GM10266 (cell line): ENCODE data around the gene EMCN.

Source experiments
- DNase-seq: peaks from one replicate; pipeline ENCODE4 v3.0.0; 2012; ENCODE audit errors: extremely low spot score
- TF ChIP-seq, protein P1 (sequence below): IDR thresholded peaks from 2 replicates; pipeline ENCODE4 v1.5.1; 2012; ENCODE audit warnings: mild to moderate bottlenecking, low read depth; ENCODE audit not compliant: control insufficient read depth, insufficient read depth; ENCODE audit errors: missing control alignments

Gene EMCN

GRCh38 chr4:100493756-100494155 lies 24.1 kb downstream of the EMCN start:
- no peak for DNase-seq
- TF ChIP-seq, protein P1, sequence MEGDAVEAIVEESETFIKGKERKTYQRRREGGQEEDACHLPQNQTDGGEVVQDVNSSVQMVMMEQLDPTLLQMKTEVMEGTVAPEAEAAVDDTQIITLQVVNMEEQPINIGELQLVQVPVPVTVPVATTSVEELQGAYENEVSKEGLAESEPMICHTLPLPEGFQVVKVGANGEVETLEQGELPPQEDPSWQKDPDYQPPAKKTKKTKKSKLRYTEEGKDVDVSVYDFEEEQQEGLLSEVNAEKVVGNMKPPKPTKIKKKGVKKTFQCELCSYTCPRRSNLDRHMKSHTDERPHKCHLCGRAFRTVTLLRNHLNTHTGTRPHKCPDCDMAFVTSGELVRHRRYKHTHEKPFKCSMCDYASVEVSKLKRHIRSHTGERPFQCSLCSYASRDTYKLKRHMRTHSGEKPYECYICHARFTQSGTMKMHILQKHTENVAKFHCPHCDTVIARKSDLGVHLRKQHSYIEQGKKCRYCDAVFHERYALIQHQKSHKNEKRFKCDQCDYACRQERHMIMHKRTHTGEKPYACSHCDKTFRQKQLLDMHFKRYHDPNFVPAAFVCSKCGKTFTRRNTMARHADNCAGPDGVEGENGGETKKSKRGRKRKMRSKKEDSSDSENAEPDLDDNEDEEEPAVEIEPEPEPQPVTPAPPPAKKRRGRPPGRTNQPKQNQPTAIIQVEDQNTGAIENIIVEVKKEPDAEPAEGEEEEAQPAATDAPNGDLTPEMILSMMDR, result no peak

DNA sequence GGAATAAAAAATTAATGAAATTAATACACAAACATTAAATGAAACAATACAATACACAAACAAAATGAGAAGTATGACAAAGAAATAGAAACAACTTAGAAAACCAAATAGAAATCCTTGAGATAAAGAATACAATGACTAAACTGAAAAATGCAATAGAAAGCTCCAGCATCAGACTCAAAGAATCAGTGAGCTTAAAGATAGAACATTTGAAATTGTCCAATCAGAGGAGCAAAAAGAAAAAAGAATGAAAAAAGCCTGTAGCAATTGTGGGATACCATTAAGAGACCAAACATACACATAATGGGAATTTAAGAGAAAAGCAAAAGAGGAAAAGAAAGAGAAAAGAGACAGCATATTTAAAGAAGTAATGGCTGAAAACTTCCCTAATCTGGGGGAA lies 25.7 kb downstream of the EMCN start:
- no peak for DNase-seq
- TF ChIP-seq, protein P1, result no peak

DNA sequence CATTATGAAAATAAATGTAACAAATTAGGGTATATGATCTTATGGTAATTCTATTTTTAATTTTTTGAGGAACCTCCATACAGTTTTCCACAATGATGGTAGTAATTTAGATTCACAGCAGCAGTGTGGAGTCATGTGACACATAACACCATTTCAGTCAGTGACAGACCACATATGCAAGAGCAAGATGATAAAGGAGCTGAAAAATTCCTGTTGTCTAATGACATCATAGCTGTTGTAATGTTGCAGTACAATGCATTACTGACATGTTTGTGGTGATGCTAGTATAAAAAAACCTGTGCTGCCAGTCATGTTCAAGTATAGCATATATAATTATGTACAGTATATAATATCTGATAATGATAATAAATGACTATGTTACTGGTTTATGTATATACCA lies 28.5 kb downstream of the EMCN start:
- TF ChIP-seq, protein P1, result no peak

DNA sequence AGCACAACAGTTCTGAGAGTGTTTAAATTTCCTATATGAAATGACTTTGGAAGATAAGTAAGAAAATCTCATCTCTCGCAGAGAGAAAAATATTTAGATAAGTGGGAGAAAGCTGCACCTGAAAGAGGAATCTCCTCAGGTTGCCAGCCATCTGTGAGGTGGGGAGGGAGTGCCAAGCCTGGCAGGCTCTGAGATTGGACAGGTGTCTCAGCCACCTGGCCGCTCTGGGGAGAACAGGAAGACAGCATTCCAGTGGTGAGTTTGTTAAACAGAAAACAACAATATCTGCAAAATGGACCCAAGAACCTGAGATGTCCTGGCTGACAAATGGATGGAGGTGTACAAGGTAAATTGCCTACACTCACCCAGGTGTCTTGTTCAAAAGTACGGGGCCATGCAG lies 31.3 kb downstream of the EMCN start:
- TF ChIP-seq, protein P1, result no peak
- no peak for DNase-seq

More for the DNA sequence above, 28.5 kb downstream of the EMCN start:
- DNase-seq, result no peak

DNA sequence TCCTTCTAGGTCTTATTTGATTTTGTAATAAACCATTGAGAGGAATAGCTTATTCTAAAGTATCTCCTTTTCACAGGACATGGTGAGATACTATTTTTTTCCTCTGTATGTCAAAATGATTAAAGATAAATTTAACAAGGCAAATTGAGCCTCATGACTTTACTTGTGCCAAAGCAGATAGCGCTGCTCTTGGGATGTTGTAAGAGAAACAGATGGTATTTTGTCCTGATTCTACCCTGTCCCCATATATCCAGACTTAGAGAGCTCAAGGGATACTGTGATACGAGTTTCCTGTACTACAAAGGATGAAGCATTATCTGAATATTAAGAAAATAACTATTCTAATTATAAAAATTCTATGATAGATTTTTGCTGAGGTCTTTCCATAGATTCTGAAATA lies 34.0 kb downstream of the EMCN start:
- TF ChIP-seq, protein P1, result no peak
- DNase-seq, result no peak

GRCh38 chr4:100479971-100480370 lies 37.9 kb downstream of the EMCN start:
- TF ChIP-seq, protein P1, result no peak
- no peak for DNase-seq

DNA sequence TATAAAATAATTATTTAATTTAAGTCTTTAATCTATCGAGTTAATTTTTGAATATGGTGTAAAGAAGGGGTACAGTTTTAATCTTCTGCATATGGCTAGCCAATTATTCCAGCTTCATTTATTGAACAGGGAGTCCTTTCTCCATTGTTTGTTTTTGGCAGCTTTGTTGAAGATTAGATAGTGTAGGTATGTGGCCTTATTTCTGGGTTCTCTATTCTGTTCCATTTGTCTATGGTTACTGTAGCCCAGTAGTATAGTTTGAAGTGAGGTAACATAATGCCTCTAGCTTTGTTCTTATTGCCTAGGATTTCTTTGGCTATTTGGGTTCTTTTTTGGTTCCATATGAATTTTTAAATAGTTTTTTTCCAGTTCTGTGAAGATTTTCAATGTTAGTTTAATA lies 48.3 kb downstream of the EMCN start:
- DNase-seq, result no peak
- TF ChIP-seq, protein P1, result no peak
